ENCODE data around the gene FANCI.

DNA sequence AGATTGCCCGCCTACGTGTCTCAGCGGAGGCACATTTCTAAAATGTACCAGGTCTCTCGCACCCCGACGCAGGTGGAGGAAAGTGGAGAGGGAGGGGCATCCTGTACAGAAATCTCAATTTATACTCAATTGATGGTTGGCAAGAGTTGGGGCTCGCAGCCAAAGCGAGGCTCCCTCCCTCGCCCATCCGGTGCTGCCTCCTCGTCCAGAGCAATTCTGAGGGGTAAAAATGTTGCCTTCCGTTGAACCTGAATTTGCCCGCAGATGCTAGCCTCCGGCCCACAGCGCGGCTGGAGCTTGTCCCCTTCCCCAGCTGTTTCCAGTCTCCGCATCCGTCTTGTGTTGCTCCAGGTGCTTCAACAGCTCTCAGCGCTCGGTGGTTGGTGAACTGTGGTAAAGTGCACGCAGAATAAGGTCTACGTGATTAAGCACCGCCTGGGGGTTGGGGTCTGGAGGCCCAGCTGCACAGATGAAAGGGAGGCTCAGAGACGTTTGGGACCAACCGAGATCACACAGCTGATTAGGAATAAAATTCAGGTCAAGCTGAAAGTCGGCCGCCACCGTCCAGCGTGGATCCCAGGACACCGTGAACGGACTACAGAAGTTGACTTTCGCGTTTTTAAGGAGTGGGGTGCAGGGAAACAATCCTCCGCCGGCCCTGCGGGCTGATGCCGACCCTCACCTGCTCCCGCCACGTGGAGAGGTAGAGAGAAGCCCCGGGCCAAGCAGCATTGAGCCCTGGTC lies 91.7 kb downstream of the FANCI start:
- TF ChIP-seq, protein P1, sequence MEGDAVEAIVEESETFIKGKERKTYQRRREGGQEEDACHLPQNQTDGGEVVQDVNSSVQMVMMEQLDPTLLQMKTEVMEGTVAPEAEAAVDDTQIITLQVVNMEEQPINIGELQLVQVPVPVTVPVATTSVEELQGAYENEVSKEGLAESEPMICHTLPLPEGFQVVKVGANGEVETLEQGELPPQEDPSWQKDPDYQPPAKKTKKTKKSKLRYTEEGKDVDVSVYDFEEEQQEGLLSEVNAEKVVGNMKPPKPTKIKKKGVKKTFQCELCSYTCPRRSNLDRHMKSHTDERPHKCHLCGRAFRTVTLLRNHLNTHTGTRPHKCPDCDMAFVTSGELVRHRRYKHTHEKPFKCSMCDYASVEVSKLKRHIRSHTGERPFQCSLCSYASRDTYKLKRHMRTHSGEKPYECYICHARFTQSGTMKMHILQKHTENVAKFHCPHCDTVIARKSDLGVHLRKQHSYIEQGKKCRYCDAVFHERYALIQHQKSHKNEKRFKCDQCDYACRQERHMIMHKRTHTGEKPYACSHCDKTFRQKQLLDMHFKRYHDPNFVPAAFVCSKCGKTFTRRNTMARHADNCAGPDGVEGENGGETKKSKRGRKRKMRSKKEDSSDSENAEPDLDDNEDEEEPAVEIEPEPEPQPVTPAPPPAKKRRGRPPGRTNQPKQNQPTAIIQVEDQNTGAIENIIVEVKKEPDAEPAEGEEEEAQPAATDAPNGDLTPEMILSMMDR (conservative IDR thresholded peaks at IDR 0.05; ENCODE audit: low read depth, low read length) = no peak
- no peak for TF ChIP-seq POLR2A (IDR thresholded peaks at IDR 0.05; ENCODE audit: low read depth, low read length)
- TF ChIP-seq SMC3 (IDR thresholded peaks at IDR 0.05; ENCODE audit: low read depth, low read length) = no peak
- TF ChIP-seq CEBPB (IDR thresholded peaks at IDR 0.05; ENCODE audit: low read depth, low read length) = no peak
- no peak for TF ChIP-seq RCOR1 (IDR thresholded peaks at IDR 0.05; ENCODE audit: insufficient replicate concordance, low read length)
- TF ChIP-seq NFE2L2 (IDR thresholded peaks at IDR 0.05; ENCODE audit: low read depth, low read length) = no peak
- no peak for TF ChIP-seq RAD21 (IDR thresholded peaks at IDR 0.05; ENCODE audit: low read length)
- no peak for TF ChIP-seq MXI1 (IDR thresholded peaks at IDR 0.05; ENCODE audit: borderline replicate concordance, low read depth, low read length)
- TF ChIP-seq, protein P2, sequence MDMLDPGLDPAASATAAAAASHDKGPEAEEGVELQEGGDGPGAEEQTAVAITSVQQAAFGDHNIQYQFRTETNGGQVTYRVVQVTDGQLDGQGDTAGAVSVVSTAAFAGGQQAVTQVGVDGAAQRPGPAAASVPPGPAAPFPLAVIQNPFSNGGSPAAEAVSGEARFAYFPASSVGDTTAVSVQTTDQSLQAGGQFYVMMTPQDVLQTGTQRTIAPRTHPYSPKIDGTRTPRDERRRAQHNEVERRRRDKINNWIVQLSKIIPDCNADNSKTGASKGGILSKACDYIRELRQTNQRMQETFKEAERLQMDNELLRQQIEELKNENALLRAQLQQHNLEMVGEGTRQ (IDR thresholded peaks at IDR 0.05; ENCODE audit: low read depth, low read length) = no peak
- TF ChIP-seq BHLHE40 (IDR thresholded peaks at IDR 0.05; ENCODE audit: low read depth, low read length) = no peak
- no peak for TF ChIP-seq CHD1 (IDR thresholded peaks at IDR 0.05; ENCODE audit: low read depth, low read length)
